HG02571 (cell line): ENCODE data around the gene USP12.
"Not testable (repeated sequence)": the region's sequence is repeated elsewhere in the genome, so short reads cannot be mapped to it uniquely, and the experiment has no call there.

Experiments used
- ATAC-seq: cut with Tn5 transposase; IDR thresholded peaks from one replicate; pipeline ENCODE4 v1.9.1; 2021; ENCODE audit warnings: mild to moderate bottlenecking, moderate library complexity; ENCODE audit not compliant: unreplicated experiment

USP12 gene

GRCh38 chr13:27124571-27124970 is 47.0 kb downstream of the USP12 start:
- ATAC-seq, result no peak

- ATAC-seq, result not testable (repeated sequence)
Observed at GRCh38 chr13:27123445-27123844, 48.2 kb downstream of the USP12 start.

- no peak for ATAC-seq
Observed at GRCh38 chr13:27122036-27122435, 49.6 kb downstream of the USP12 start.

- ATAC-seq, result no peak
Observed at GRCh38 chr13:27120811-27121210, 50.8 kb downstream of the USP12 start.

- no peak for ATAC-seq
Observed at GRCh38 chr13:27120011-27120410, 51.6 kb downstream of the USP12 start.

GRCh38 chr13:27118428-27119054 is 53.1 kb downstream of the USP12 start:
- no peak for ATAC-seq

GRCh38 chr13:27117952-27118351 is 53.7 kb downstream of the USP12 start:
- ATAC-seq, result no peak

GRCh38 chr13:27117158-27117557 is 54.5 kb downstream of the USP12 start:
- no peak for ATAC-seq

GRCh38 chr13:27113436-27113835 is 58.2 kb downstream of the USP12 start:
- ATAC-seq, result no peak

GRCh38 chr13:27112006-27112405 is 59.6 kb downstream of the USP12 start:
- ATAC-seq, result no peak

GRCh38 chr13:27110056-27110746 is 61.4 kb downstream of the USP12 start:
- ATAC-seq, result no peak

- ATAC-seq, result no peak
Observed at GRCh38 chr13:27106144-27106543, 65.5 kb downstream of the USP12 start.

GRCh38 chr13:27104606-27105005 is 67.0 kb downstream of the USP12 start:
- no peak for ATAC-seq

GRCh38 chr13:27101847-27102246 is 69.8 kb downstream of the USP12 start:
- ATAC-seq, result no peak

- no peak for ATAC-seq
Observed at GRCh38 chr13:27101289-27101688, 70.3 kb downstream of the USP12 start.

- ATAC-seq, result no peak
Observed at GRCh38 chr13:27097691-27098090, 73.9 kb downstream of the USP12 start.

GRCh38 chr13:27091451-27091850 is 80.2 kb downstream of the USP12 start:
- ATAC-seq, result no peak

GRCh38 chr13:27088619-27089018 is 83.0 kb downstream of the USP12 start:
- ATAC-seq, result no peak

GRCh38 chr13:27086599-27087265 is 84.9 kb downstream of the USP12 start:
- no peak for ATAC-seq

- ATAC-seq, result no peak
Observed at GRCh38 chr13:27083183-27083582, 88.4 kb downstream of the USP12 start.

GRCh38 chr13:27081893-27082679 is 89.5 kb downstream of the USP12 start:
- no peak for ATAC-seq
